Neuron (in vitro differentiated cells): ENCODE results near the gene ABLIM2.

Experiments used
- H2AFZ ChIP-seq: one replicate; pipeline ENCODE4 v1.6.1; 2013; ENCODE audit warnings: low read depth, mild to moderate bottlenecking, inconsistent platforms, low read length, moderate library complexity
- H3K27me3 ChIP-seq: one replicate; pipeline ENCODE4 v1.6.1; 2013; ENCODE audit warnings: low read length; ENCODE audit not compliant: insufficient read depth
- H3K36me3 ChIP-seq: one replicate; pipeline ENCODE4 v1.6.1; 2013; ENCODE audit warnings: low read length; ENCODE audit not compliant: insufficient read depth
- H3K4me1 ChIP-seq: one replicate; pipeline ENCODE4 v1.6.1; 2013; ENCODE audit warnings: low read length; ENCODE audit not compliant: insufficient read depth
- H3K4me3 ChIP-seq: 2 replicates; pipeline ENCODE4 v1.5.1; 2013; ENCODE audit warnings: mild to moderate bottlenecking, low read length, moderate library complexity
- H3K9me3 ChIP-seq: one replicate; pipeline ENCODE4 v1.6.1; 2013; ENCODE audit warnings: low read length

ABLIM2 gene

DNA sequence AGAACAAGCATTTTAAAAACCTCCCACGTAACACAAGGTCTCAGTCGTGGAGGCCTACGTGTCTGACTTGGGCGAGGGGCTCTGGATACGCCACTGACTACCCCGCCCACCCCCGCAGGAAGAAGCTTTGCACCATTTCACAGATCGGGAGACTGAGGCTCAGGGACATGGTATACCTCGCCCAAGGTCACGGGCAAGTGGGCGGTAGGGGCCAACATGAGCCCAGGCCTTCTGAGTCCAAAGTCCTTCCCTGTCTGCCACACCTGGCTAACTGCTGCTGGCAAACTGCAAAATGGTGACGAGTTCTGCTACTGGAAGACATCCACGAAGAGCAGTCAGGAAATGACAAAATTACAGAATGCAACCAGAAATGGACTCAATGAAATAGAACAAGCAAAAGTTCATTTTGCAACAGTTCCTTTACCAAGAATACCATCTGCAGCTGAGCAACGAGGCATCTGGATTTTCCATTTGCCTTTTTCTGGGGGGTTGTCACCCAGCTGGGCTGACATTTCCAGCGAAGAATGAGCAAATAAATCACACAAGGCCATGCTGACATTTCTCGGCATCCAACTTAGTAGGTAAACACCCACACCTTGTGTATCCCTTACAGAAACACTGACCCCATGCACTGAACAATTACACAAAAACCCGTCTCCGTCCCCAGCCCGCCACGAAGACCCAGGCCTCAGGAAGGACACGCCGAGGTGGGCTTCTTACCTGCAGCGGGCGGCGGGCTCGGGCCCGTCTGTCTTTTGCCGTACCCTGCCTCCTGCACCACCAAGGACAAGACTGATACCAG is 148.7 kb downstream of the ABLIM2 start:
- Histone ChIP-seq H3K36me3 (no peaks in the 10 kb centered on the region), H3K9me3 (no peaks in the 10 kb centered on the region), H2AFZ (peak overlapping the region; percentile 27), H3K27me3 (no peaks in the 10 kb centered on the region), H3K4me3 (peak overlapping the region; percentile 0), H3K4me1 (peaks cover 17% of the 10 kb centered on the region)

DNA sequence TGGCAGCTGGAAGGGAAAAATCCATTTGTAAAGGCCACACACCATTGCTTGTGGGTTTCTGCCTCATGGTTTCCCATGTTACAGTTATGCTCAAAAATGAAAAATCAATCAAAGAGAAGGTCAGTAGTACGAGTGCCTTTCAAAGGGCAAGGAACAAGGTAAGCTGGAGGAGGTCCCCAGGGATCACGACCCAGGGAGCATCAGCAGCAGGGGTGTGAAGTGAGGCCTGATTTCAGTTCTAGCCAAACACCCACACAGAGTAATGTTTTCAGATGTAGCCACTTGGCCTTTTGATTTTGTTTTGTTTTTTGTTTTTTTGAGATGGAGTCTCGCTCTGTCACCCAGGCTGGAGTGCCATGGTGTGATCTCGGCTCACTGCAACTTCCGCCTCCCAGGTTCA is 149.5 kb downstream of the ABLIM2 start:
- no peaks in the 10 kb centered on the region for H3K36me3 ChIP-seq
- H3K27me3 ChIP-seq = no peaks in the 10 kb centered on the region
- H3K4me1 ChIP-seq = peaks cover 17% of the 10 kb centered on the region
- no peak overlapping the region for H2AFZ ChIP-seq
- no peaks in the 10 kb centered on the region for H3K9me3 ChIP-seq
- no peak overlapping the region for H3K4me3 ChIP-seq

DNA sequence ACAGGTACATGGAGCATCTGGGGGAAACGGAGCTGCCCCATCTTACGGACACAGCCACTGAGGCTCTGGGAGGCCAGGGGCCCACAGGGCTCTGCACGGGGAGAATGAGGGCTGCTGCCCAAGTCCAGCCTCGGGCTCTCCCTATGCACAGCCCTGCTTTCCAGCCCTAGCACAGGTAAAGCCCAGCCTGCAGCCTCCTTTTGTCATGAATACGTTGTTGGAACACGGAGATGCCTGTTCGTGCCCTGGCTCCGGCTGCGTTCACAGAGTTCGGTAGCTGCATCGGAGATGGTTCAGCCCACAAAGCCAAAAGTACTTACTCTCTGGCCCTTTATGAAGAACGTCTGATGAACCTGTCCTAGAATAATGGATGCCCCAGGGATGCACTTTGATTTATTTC is 150.2 kb downstream of the ABLIM2 start:
- Histone ChIP-seq H3K27me3 (no peaks in the 10 kb centered on the region), H3K4me3 (no peak overlapping the region), H3K9me3 (no peaks in the 10 kb centered on the region), H2AFZ (no peak overlapping the region), H3K4me1 (peaks cover 17% of the 10 kb centered on the region), H3K36me3 (no peaks in the 10 kb centered on the region)

DNA sequence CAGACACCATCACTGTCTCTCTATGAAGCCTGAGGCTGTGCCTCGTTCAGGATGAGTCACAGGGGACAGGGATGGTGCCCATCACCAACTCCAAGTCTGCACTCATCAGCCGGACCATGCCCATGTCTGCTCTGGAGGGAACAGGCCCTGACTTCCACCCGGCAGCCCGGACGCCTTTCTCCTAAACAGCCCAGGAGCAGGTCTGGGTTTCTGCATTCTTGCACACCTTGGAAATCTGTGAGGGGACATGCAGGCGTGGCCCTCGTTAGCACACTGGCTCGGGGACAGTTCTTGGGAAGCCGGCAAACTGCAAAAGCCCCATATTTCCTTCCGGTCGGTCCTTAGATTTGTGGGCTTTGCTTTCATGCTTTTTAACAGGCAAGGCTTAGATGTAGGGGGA is 151.0 kb downstream of the ABLIM2 start:
- Histone ChIP-seq H3K4me3 (no peak overlapping the region), H3K4me1 (peaks cover 17% of the 10 kb centered on the region), H3K27me3 (peaks cover 1% of the 10 kb centered on the region), H3K36me3 (no peaks in the 10 kb centered on the region), H2AFZ (no peak overlapping the region), H3K9me3 (no peaks in the 10 kb centered on the region)

DNA sequence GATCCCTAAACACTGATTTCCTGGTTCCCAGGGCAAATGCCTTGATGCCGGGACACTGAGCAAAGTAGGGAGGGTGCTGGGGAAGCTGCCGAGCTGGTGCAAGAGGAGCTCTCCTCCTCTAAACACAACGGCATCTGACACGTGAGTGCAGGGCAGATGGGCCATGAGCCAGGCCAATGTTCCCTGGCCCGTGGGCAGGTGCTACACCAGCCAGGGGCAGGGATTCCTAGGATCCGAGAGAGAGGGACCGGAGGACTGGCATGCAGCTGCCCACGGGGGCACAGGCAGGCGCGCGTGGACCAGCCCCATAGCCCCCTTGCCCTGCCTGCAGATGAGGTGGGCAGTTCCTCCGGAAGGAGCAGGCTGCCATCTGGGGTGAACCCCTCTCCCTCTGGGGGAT is 152.1 kb downstream of the ABLIM2 start:
- Histone ChIP-seq H3K36me3 (no peaks in the 10 kb centered on the region), H2AFZ (no peak overlapping the region), H3K9me3 (no peaks in the 10 kb centered on the region), H3K4me1 (peaks cover 17% of the 10 kb centered on the region), H3K27me3 (peaks cover 4% of the 10 kb centered on the region), H3K4me3 (no peak overlapping the region)

DNA sequence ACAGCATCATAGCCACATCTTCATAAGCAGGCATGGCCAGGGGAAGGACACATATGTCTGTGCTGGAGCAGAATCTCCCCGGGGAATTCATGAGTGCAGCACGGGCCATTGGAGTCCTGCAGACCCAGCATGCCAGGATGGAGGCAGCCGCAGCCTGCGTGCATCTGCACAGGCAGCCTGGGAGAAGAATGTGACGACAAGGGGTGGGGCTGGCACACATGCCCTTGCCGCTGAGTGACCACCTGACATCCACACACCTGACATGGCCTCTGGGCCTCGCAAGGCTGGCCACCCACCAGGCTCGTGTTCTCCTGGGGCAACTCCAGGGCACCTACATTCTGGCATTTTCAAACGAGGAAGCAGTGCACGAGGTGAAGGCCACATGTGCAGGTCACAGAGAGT is 152.8 kb downstream of the ABLIM2 start:
- Histone ChIP-seq H3K4me1 (peaks cover 12% of the 10 kb centered on the region), H3K4me3 (no peak overlapping the region), H3K27me3 (peaks cover 4% of the 10 kb centered on the region), H3K9me3 (no peaks in the 10 kb centered on the region), H2AFZ (no peak overlapping the region), H3K36me3 (no peaks in the 10 kb centered on the region)

DNA sequence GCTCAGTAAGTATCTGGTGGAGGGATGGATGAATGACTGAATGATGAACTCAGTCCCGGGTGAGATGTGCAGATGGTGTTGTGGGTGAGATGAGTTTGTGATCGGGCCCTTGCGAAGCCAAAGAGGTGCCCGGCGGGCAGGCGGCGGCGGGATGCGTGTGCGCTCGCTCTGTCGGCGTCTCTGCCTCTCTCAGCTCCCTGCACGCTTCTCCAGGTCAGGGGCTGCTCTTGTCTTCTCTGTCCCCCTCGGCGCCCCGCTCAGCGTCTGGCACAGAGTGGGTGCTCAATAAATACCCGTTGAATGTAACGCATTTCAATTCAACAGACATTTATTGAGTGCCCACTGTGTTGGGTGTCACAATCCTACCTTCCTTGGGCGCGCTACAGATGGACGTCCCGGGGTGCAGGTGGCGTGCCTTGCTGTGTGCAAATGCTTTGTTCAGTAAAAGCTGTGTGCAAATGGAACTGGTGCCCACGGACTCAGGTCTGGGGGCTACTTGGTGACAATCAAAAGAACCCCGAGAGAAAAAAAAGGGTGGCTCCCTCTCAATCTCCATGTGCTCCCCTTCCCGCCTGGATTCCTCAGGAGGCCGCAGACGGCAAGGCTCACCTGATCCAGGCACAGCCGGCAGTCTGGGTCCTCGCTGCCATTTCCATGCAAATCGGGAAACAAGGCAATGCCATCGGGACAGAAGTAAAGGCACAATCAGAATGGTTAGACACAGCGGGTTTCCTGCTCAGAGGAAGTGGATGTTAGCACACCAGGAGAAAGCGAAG is 153.4 kb downstream of the ABLIM2 start:
- Histone ChIP-seq H3K9me3 (no peaks in the 10 kb centered on the region), H3K36me3 (no peaks in the 10 kb centered on the region), H3K4me3 (no peak overlapping the region), H2AFZ (no peak overlapping the region), H3K27me3 (peaks cover 4% of the 10 kb centered on the region), H3K4me1 (peaks cover 6% of the 10 kb centered on the region)

DNA sequence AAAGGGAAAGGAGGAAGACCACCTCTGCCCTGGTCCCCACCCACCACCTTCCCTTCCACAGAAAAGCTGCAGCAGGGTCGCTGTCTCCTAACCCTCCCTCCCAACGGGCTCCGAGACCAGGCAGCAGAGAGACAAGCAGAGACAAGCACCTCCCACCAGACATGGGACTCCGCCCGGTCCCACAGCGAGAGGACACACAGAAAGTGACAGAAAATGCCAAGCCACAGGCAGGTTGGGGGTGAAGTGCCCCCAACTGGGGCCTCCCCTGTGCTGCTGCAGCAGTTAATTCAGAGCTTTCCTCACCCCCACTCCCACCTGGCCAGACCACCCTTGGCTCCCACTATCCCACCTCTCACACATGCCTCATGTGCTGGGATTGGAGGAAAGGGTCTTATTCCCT is 154.5 kb downstream of the ABLIM2 start:
- Histone ChIP-seq H3K4me3 (no peak overlapping the region), H2AFZ (no peak overlapping the region), H3K27me3 (peaks cover 4% of the 10 kb centered on the region), H3K4me1 (no peaks in the 10 kb centered on the region), H3K36me3 (no peaks in the 10 kb centered on the region), H3K9me3 (no peaks in the 10 kb centered on the region)

DNA sequence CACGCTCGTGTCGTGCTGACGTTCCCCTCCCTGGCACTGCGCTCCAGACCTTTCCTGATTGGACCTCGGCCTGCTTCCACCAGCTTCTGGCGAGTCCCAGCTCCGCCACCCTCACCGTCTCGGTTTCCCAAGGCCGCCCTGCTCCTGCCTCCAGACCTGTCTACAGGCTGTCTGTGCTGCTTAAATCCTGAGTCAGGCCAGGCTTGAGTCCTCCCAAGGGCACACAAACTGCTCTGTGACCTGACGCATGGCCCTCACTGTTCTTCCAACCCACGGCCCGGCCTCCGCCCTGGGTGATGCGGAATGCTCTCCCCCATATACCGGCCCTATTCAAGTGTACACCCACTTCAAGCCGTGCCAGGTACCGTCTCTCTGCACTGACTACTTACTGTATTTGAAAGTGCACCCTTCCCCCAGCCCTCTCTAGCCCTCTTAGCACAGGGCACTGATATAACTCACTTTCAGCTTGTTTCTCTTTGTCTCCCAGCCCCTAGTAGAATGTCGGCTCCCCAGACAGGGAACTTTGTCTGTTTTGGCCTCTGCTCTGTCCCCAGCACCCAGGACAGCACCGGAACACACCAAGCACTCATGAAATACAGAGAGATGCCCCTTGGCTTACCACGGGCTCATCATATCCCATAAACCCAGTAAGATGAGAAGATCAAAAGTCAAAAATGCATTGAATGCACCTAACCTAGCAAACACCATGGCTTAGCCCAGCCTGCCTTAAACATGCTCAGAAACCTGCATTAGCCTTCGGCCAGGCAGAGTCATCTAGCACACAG is 155.9 kb downstream of the ABLIM2 start:
- H3K36me3 ChIP-seq = no peaks in the 10 kb centered on the region
- H3K27me3 ChIP-seq = peaks cover 4% of the 10 kb centered on the region

DNA sequence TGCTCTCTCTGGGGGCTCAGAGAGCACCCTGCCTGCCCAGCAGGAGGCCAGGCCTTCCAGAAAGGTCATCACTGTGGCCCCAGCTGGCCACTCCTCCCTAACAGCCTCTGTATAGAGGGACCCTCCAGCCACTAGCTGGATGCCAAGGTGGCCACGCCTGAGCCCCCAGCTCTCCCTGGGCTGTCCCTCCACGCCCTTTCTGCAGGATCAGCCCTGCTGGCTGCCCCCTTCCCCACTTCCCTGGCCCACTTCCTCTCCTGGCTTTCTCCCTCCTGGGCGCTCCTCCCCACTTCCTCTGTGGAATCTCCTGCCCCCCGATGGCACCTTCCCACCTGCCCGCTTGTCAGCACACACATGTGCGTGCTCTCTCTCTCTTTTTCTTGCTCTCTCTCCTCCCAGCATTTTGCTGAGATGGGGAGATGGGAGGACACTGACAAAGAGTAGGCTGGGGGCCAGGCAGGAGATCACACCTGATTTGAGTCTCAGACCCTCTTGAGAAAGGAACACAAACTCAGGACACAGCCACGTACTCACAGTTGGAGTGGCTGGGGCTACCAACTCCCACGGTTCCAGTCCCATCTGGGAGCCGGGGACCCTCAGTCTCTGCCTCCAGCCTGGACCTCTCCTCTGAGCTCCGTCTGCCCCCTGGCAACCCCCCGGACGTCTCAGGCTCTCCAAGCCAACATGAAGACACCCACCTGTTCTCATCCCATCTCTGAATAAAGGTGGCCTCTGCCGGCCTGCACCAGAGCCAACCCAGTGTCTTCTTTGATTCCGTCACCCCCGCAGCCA is 156.9 kb downstream of the ABLIM2 start:
- no peaks in the 10 kb centered on the region for H3K4me1 ChIP-seq
- no peaks in the 10 kb centered on the region for H3K36me3 ChIP-seq
- no peak overlapping the region for H2AFZ ChIP-seq
- H3K27me3 ChIP-seq = peaks cover 4% of the 10 kb centered on the region
- no peak overlapping the region for H3K4me3 ChIP-seq
- no peaks in the 10 kb centered on the region for H3K9me3 ChIP-seq

More for the DNA sequence above, 155.9 kb downstream of the ABLIM2 start:
- H3K9me3 ChIP-seq = no peaks in the 10 kb centered on the region
- no peak overlapping the region for H3K4me3 ChIP-seq
- H2AFZ ChIP-seq = no peak overlapping the region
- no peaks in the 10 kb centered on the region for H3K4me1 ChIP-seq

DNA sequence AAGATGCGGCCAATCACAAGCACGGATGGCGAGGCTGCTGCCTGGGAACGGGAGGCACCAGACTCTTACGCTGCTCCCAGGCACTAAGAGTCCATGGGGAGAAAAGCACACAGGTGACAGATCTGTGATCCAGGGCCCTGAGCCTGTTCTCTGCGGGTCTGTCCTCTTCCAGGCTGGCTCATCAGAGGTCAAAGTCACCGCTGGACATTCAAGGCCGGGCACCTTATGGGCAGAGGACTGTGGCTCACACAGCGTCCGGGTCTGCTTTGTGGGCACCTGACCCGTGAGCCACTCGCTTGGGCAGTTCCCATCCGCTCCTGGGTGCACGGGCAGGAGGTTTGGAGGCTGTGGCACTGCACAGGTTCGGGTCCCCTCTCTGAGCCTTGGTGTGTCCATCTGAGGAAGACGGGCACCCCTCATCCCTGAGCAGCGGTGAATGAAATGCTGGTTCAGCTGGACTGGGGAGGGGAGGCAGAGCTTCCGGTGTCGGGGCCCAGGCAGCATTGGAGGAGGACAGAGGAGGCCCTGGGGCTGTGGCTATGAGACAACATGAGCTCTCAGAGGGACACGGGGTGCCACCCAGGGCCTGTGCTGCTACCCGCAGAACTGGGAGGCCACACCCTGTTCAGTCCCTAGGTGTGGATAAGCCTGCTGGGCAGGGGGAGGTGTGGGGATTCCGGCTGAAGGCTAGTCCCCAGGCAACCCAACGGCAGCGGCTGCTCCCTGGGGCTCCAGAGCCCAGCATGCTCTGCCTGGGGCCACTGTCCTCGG is 157.7 kb downstream of the ABLIM2 start:
- no peaks in the 10 kb centered on the region for H3K36me3 ChIP-seq
- H3K4me3 ChIP-seq = no peak overlapping the region
- peaks cover 1% of the 10 kb centered on the region for H3K9me3 ChIP-seq
- H3K27me3 ChIP-seq = peaks cover 10% of the 10 kb centered on the region
- H2AFZ ChIP-seq = no peak overlapping the region
- no peaks in the 10 kb centered on the region for H3K4me1 ChIP-seq

DNA sequence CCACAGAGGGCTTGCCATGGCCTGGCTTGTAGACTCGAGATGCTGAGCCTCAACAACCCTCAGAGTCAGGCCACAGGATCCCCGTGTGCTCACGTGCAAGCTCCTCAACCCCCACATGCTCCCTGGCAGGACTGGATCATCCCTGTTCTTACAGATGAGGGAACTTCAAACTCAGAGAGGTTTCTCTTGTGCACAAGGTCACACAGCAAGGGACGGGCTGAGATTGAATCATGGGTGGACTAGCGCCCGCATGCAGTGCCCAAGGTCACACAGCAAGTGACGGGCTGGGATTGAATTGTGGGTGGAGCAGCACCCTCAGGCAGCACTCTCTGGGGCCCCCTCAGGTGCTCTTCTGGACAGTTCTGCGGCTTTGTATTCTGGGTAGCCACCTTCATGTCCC is 158.4 kb downstream of the ABLIM2 start:
- Histone ChIP-seq H3K4me1 (no peaks in the 10 kb centered on the region), H2AFZ (no peak overlapping the region), H3K27me3 (peaks cover 10% of the 10 kb centered on the region), H3K36me3 (no peaks in the 10 kb centered on the region), H3K9me3 (peaks cover 2% of the 10 kb centered on the region), H3K4me3 (no peak overlapping the region)
